K562 (cell line): ENCODE results near the gene ACBD4. TPM values are rescaled to one million over a fixed set of nuclear protein-coding genes. Genes with fewer than 3 reads are reported as not detected.

ENCODE experiments used
- EWSR1 ChIP-seq: fragments of 450-650 bp; IDR thresholded peaks from 2 replicates; pipeline ENCODE4 v1.6.1; 2018; ENCODE audit warnings: borderline replicate concordance, mild to moderate bottlenecking, low read depth, moderate library complexity; ENCODE audit not compliant: partially characterized antibody
- GMEB1 ChIP-seq: fragments of 250-450 bp; sonication (Bioruptor Pico); IDR thresholded peaks from 2 replicates; pipeline ENCODE4 v1.4.0; 2020; ENCODE audit warnings: mild to moderate bottlenecking
- HCFC1 ChIP-seq: IDR thresholded peaks from 2 replicates; pipeline ENCODE4 v1.6.1; 2012; ENCODE audit warnings: low read depth, low read length, improper control_type of control experiment
- JUNB ChIP-seq: fragments of 450-650 bp; formaldehyde crosslinking; conservative IDR thresholded peaks from 2 replicates; pipeline ENCODE4 v1.4.0; 2020; ENCODE audit warnings: mild to moderate bottlenecking
- KDM4B ChIP-seq, 2 experiments: fragments of 450-650 bp in 1 of 2; sonication (generic) in 1 of 2; IDR thresholded peaks; 2 replicates each; pipeline ENCODE4 v1.6.1; 2016 to 2017; ENCODE audit warnings: borderline replicate concordance in 2 of 2, antibody characterized with exemption in 1 of 2, low read depth in 1 of 2, mild to moderate bottlenecking in 1 of 2
- KLF6 ChIP-seq: fragments of 250-450 bp; sonication (Bioruptor Pico); IDR thresholded peaks from 2 replicates; pipeline ENCODE4 v1.4.0; 2020; ENCODE audit warnings: mild to moderate bottlenecking, moderate library complexity, borderline replicate concordance
- NR4A1 ChIP-seq, 2 experiments: fragments of 250-450 bp in 1 of 2; fragments of 450-650 bp in 1 of 2; sonication (Bioruptor Pico) in 1 of 2; IDR thresholded peaks; 2 replicates each; pipeline versions ENCODE4 v1.4.0 to v1.6.1; 2016 to 2020; ENCODE audit warnings: mild to moderate bottlenecking in 2 of 2, missing compliant biosample characterization in 1 of 2, missing genetic modification characterization in 1 of 2, moderate library complexity in 1 of 2
- PATZ1 ChIP-seq: fragments of 250-450 bp; sonication (Bioruptor Pico); IDR thresholded peaks from 2 replicates; pipeline ENCODE4 v1.5.0; 2020; ENCODE audit warnings: mild to moderate bottlenecking, borderline replicate concordance
- RNF219 ChIP-seq: fragments of 250-450 bp; sonication (Bioruptor Pico); IDR thresholded peaks from 2 replicates; pipeline ENCODE4 v1.5.0; 2022; ENCODE audit warnings: mild to moderate bottlenecking
- ZNF124 ChIP-seq: sonication (generic); formaldehyde crosslinking; IDR thresholded peaks from 2 replicates; pipeline ENCODE4 v1.8.1; 2022; ENCODE audit warnings: missing genetic modification reagents
- ZNF175 ChIP-seq: fragments of 200-800 bp; sonication (Bioruptor generic); IDR thresholded peaks from 2 replicates; pipeline ENCODE4 v1.6.1; 2016; ENCODE audit warnings: low read depth, mild to moderate bottlenecking, missing genetic modification characterization, missing compliant biosample characterization
- ZNF217 ChIP-seq: sonication (generic); formaldehyde crosslinking; IDR thresholded peaks from 2 replicates; pipeline ENCODE4 v1.8.0; 2022; ENCODE audit warnings: mild to moderate bottlenecking, missing genetic modification reagents
- ZNF311 ChIP-seq: fragments of 250-450 bp; sonication (Bioruptor Pico); IDR thresholded peaks from 2 replicates; pipeline ENCODE4 v1.4.0; 2020; ENCODE audit warnings: mild to moderate bottlenecking, moderate library complexity
- polyA plus RNA-seq, 8 experiments: library from polyadenylated mRNA; depleted of rRNA in 4 of 8; stranded (reverse) in 5 of 8; unstranded in 3 of 8; fragments of >200 nt; fragmentation: Nextera tagmentation in 2 of 8; fragmentation: Illumina TruSeq in 1 of 8; extraction: Ambion mirVana in 2 of 8; extraction: Trizol in 1 of 8; gene quantifications; 2 replicates each; pipeline versions ENCODE4 v1.2.1 to v1.2.3, GENCODE V29; 2011 to 2014; ENCODE audit warnings: inconsistent platforms in 1 of 8, missing spikeins in 1 of 8
- total RNA-seq, 7 experiments: library from RNA; depleted of rRNA in 6 of 7; stranded (reverse); fragments of >200 nt in 6 of 7; fragmentation: Illumina TruSeq in 2 of 7; extraction: Trizol in 2 of 7; gene quantifications; 2 replicates each; pipeline versions ENCODE4 v1.2.1 to v1.2.3, GENCODE V29; 2011 to 2021; ENCODE audit warnings: low replicate concordance in 1 of 7
- TF ChIP-seq, protein P1 (sequence below): sonication (generic); formaldehyde crosslinking; IDR thresholded peaks from 2 replicates; pipeline ENCODE4 v1.5.0; 2020; ENCODE audit warnings: missing genetic modification reagents
- TF ChIP-seq, protein P2 (sequence below): fragments of 250-450 bp; sonication (Bioruptor Pico); IDR thresholded peaks from 2 replicates; pipeline ENCODE4 v1.4.0; 2020; ENCODE audit warnings: mild to moderate bottlenecking, moderate library complexity

ACBD4 gene
- total and polyA plus RNA-seq, 9 of the 15 experiments (the other 6 are each of a cell fraction or from before 2014, with no cell fraction given) = 0.14 to 6.9 (median 4.6) TPM

DNA sequence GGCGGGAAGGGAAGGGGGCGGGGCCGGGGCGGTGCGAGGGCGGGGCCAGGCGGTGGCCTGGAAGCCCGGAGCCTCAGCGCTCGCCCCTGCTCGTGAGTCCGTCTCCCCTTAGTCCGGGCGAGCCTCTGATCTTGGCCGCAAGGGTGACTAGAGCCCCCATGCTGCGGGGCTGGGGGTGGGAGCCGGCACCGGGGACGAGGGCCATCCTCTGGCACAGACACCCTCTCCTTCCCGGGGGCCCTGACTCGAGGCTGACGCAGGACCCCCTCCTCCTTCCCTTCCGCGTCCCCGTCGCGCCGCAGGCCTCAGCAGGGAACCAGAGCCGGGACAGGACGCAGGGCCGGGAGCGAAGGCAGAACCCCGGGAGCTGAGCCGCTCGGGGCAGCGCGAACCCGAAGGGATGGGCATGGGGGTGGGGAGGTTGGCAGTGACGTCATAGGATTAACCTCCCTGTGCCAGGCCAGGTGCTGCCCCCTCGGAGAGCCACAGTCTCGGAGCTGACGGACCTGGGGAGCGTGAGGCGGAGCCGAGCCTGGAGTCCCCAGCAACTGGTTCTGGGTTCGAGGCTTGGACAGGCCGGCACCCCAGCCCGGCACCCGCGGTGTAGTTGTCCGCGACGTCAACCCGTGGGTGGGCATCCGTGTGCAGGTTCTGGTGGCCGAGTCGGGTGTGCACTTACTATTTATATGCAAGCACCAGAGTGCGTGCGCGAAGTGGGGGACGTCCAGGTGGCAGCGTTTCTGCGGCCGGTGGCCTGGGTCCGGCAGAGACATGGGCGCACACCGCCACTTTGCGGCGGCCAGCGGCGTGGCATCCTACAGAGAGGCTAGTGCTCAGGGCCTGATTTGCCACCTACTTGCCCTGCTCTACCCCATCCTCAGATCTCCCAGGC, 2.7 kb upstream of the ACBD4 start (continued):
- TF ChIP-seq GMEB1 (CRISPR knock-in tag) (no peak), KLF6 (CRISPR knock-in tag) (no peak), HCFC1 (no peak), ZNF175 (CRISPR knock-in tag) (no peak), JUNB (CRISPR knock-in tag) (no peak; the same call in 1 of the 2 replicates), PATZ1 (CRISPR knock-in tag) (no peak), ZNF124 (CRISPR knock-in tag) (no peak), EWSR1 (no peak), KDM4B (IDR thresholded peaks at IDR 0.05; ENCODE audit: borderline replicate concordance in 2 of 2, low read depth in 1 of 2) (no peak), ZNF217 (CRISPR knock-in tag) (no peak), ZNF311 (CRISPR knock-in tag) (no peak), RNF219 (CRISPR knock-in tag) (no peak), NR4A1 (CRISPR knock-in tag; IDR thresholded peaks at IDR 0.05) (peak; percentile 54; the same call in 1 of the 2 replicates), NR4A1 (tag; IDR thresholded peaks at IDR 0.05) (no peak)
- TF ChIP-seq, protein P1, sequence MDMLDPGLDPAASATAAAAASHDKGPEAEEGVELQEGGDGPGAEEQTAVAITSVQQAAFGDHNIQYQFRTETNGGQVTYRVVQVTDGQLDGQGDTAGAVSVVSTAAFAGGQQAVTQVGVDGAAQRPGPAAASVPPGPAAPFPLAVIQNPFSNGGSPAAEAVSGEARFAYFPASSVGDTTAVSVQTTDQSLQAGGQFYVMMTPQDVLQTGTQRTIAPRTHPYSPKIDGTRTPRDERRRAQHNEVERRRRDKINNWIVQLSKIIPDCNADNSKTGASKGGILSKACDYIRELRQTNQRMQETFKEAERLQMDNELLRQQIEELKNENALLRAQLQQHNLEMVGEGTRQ (CRISPR knock-in tag) = no peak
- TF ChIP-seq, protein P2, sequence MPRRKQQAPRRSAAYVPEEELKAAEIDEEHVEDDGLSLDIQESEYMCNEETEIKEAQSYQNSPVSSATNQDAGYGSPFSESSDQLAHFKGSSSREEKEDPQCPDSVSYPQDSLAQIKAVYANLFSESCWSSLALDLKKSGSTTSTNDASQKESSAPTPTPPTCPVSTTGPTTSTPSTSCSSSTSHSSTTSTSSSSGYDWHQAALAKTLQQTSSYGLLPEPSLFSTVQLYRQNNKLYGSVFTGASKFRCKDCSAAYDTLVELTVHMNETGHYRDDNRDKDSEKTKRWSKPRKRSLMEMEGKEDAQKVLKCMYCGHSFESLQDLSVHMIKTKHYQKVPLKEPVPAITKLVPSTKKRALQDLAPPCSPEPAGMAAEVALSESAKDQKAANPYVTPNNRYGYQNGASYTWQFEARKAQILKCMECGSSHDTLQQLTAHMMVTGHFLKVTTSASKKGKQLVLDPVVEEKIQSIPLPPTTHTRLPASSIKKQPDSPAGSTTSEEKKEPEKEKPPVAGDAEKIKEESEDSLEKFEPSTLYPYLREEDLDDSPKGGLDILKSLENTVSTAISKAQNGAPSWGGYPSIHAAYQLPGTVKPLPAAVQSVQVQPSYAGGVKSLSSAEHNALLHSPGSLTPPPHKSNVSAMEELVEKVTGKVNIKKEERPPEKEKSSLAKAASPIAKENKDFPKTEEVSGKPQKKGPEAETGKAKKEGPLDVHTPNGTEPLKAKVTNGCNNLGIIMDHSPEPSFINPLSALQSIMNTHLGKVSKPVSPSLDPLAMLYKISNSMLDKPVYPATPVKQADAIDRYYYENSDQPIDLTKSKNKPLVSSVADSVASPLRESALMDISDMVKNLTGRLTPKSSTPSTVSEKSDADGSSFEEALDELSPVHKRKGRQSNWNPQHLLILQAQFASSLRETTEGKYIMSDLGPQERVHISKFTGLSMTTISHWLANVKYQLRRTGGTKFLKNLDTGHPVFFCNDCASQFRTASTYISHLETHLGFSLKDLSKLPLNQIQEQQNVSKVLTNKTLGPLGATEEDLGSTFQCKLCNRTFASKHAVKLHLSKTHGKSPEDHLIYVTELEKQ (CRISPR knock-in tag) = no peak
